Body of pancreas (tissue), 4 donors: ENCODE measurements around the gene ADIPOR2. TPM values are rescaled to one million over a fixed set of nuclear protein-coding genes. Genes with fewer than 3 reads are reported as not detected.

Experiments used
- ATAC-seq: fragments of 150-250 bp; one replicate; pipeline ENCODE4 v1.9.1; 2016
- DNase-seq, 4 donors: peaks; one replicate each; pipeline ENCODE4 v3.0.0-alpha.2; 2019
- H3K27ac ChIP-seq, 4 donors: fragments of 200-600 bp; sonication (generic); 1 replicate in 3 of 4; 2 replicates in 1 of 4; pipeline versions ENCODE4 v1.5.1 to v1.6.1; 2016 to 2019; ENCODE audit warnings: mild to moderate bottlenecking in 1 of 4, mixed read lengths in 1 of 4, moderate library complexity in 1 of 4
- H3K27me3 ChIP-seq, 2 donors: fragments of 200-600 bp; sonication (generic); one replicate each; pipeline ENCODE4 v1.6.0; 2016; ENCODE audit warnings: mild to moderate bottlenecking in 1 of 2
- H3K36me3 ChIP-seq, 2 donors: fragments of 200-600 bp; sonication (generic); replicated peaks in 1 of 2; 2 replicates each; pipeline ENCODE4 v1.5.1; 2016; ENCODE audit warnings: low read depth in 2 of 2; ENCODE audit not compliant: insufficient read depth in 1 of 2
- H3K4me1 ChIP-seq: fragments of 200-600 bp; sonication (generic); one replicate; pipeline ENCODE4 v1.6.0; 2016
- H3K4me3 ChIP-seq, 2 donors: fragments of 200-600 bp; sonication (generic); 1 replicate in 1 of 2; 2 replicates in 1 of 2; pipeline ENCODE4 v1.5.1; 2016 to 2019
- H3K9me3 ChIP-seq, 3 donors: fragments of 200-600 bp; sonication (generic); 1 replicate in 2 of 3; 2 replicates in 1 of 3; pipeline ENCODE4 v1.5.1; 2016
- POLR2A ChIP-seq, 3 donors: fragments of 450-650 bp; IDR thresholded peaks; one replicate each; pipeline ENCODE4 v1.6.1; 2016; ENCODE audit warnings: antibody characterized with exemption in 3 of 3, mild to moderate bottlenecking in 2 of 3
- WGBS, 2 donors: methylation state at CpG; one replicate each; pipeline ENCODE4 v1.1.5; 2017; 5-methylcytosine and 5-hydroxymethylcytosine counted together
- intact Hi-C: fragments of 100-400 bp; cut with DNase I; formaldehyde crosslinking; loops from one replicate; pipeline ENCODE4 v1.15.1; 2023
- total RNA-seq, 2 donors: library from RNA; depleted of rRNA; stranded (reverse); fragments of >200 nt; gene quantifications; one replicate each; pipeline ENCODE4 v1.1.0, GENCODE V29; 2016
- TF ChIP-seq, protein P1 (sequence below), 7 experiments: fragments of 450-650 bp in 4 of 7; fragments of 200-600 bp in 3 of 7; sonication (generic) in 3 of 7; IDR thresholded peaks; one replicate each; pipeline ENCODE4 v1.5.1; 2016 to 2019; ENCODE audit warnings: antibody characterized with exemption in 7 of 7

Gene ADIPOR2
- total RNA-seq, 2 donors from 2014 or later, result 16.8 to 20.5 TPM

DNA sequence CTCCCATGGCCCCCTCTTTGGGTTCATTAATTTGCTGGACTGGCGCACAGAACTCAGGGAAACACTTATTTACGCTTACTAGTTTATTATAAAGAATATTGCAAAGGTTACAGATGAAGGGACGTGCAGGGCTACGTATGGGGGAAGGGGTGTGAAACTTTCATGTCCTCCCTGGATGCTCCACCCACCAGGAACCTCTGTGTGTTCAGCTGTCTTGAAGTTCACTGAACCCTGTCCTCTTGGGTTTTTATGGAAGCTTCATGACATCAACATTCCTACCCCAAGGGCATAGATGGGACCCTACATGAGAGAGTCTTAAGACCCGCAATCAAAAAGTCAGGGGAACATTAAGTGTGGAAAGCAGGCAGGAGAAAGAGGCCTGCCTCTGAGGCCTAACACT lies 58.1 kb downstream of the ADIPOR2 start:
- intact Hi-C loops, result no loop called here
- DNase-seq (no peak), ATAC-seq (no peak)
- Histone ChIP-seq H3K27me3 (no peaks in the 10 kb centered on the region), H3K4me3 (no peak overlapping the region), H3K9me3 (no peaks in the 10 kb centered on the region), H3K36me3 (no peaks in the 10 kb centered on the region), H3K4me1 (no peaks in the 10 kb centered on the region), H3K27ac (no peak overlapping the region)
- 95 to 96% methylated on average over 5 of the region's 5 CpGs for WGBS, 2 donors
- TF ChIP-seq, protein P1, sequence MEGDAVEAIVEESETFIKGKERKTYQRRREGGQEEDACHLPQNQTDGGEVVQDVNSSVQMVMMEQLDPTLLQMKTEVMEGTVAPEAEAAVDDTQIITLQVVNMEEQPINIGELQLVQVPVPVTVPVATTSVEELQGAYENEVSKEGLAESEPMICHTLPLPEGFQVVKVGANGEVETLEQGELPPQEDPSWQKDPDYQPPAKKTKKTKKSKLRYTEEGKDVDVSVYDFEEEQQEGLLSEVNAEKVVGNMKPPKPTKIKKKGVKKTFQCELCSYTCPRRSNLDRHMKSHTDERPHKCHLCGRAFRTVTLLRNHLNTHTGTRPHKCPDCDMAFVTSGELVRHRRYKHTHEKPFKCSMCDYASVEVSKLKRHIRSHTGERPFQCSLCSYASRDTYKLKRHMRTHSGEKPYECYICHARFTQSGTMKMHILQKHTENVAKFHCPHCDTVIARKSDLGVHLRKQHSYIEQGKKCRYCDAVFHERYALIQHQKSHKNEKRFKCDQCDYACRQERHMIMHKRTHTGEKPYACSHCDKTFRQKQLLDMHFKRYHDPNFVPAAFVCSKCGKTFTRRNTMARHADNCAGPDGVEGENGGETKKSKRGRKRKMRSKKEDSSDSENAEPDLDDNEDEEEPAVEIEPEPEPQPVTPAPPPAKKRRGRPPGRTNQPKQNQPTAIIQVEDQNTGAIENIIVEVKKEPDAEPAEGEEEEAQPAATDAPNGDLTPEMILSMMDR (IDR thresholded peaks at IDR 0.05), result no peak
- TF ChIP-seq POLR2A (IDR thresholded peaks at IDR 0.05), result no peak

DNA sequence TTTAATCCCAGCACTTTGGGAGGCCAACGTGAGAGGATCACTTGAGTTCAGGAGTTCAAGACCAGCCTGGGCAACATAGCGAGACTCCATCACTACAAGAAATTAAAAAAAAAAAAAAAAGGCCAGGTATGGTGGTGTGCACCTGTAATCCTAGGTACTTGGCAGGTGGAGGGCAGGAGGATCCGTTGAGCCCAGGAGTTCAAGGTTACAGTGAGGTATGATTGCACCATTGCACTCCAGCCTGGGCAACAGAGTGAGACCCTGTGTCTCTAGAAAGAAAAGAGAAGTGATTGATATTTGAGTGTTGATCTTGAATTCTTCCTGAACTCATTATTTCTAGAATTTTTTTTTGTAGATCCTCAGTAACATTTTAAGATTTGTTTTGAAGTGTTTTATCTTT lies 59.4 kb downstream of the ADIPOR2 start:
- H3K27ac ChIP-seq, result no peak overlapping the region
- no peak for ATAC-seq
- whole genome bisulfite sequencing, 2 donors, result 75 to 80% methylated on average over 3 of the region's 3 CpGs
- no peak for TF ChIP-seq POLR2A (IDR thresholded peaks at IDR 0.05)
- TF ChIP-seq, protein P1 (IDR thresholded peaks at IDR 0.05), result no peak
- intact Hi-C loops, result no loop called here
- H3K27me3 ChIP-seq, result no peaks in the 10 kb centered on the region
- no peaks in the 10 kb centered on the region for H3K4me1 ChIP-seq
- H3K4me3 ChIP-seq, result no peak overlapping the region
- no peak for DNase-seq
- H3K36me3 ChIP-seq, result no peaks in the 10 kb centered on the region
- H3K9me3 ChIP-seq, result no peaks in the 10 kb centered on the region

DNA sequence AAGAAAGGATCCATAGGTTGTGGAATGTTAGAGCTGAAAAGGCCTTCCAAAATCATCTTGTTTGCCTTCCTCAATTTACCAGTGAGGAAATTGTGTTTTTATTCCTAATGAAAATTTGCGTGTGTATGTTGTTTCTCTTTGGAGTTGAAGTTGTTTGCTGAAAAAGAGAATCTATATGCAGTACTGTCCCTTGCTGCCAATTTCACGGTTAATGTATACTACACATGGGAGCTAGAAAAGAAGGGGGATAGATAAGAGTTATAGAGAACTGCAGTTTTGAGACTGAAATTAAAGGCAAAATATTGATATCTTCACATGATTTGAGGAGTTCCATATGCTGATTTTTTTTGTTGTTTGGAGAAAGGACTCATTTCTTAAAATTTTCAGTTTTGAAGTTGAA lies 67.5 kb downstream of the ADIPOR2 start:
- no peak for ATAC-seq
- H3K9me3 ChIP-seq, result no peaks in the 10 kb centered on the region
- no peak for DNase-seq
- no peak overlapping the region for H3K4me3 ChIP-seq
- TF ChIP-seq, protein P1 (IDR thresholded peaks at IDR 0.05), result no peak
- no peak for TF ChIP-seq POLR2A (IDR thresholded peaks at IDR 0.05)
- no peaks in the 10 kb centered on the region for H3K27me3 ChIP-seq
- 78 to 81% methylated on average over 2 of the region's 2 CpGs for WGBS, 2 donors
- intact Hi-C loops, result no loop called here
- peaks cover 14% of the 10 kb centered on the region for H3K4me1 ChIP-seq
- H3K27ac ChIP-seq, result peak overlapping the region in 1 of 4 donors; percentile 13
- H3K36me3 ChIP-seq, result peaks cover 0 to 3% of the 10 kb centered on the region in 2 donors

GRCh38 chr12:1758887-1759286 lies 68.0 kb downstream of the ADIPOR2 start:
- intact Hi-C loops, result no loop called here
- DNase-seq, result no peak
- peak overlapping the region in 1 of 4 donors; percentile 13 for H3K27ac ChIP-seq

More at GRCh38 chr12:1758887-1759286, 68.0 kb downstream of the ADIPOR2 start:
- Histone ChIP-seq H3K4me1 (peaks cover 14% of the 10 kb centered on the region), H3K9me3 (no peaks in the 10 kb centered on the region), H3K4me3 (no peak overlapping the region), H3K36me3 (peaks cover 0 to 3% of the 10 kb centered on the region in 2 donors), H3K27me3 (no peaks in the 10 kb centered on the region)
- WGBS, 2 donors, result 27 to 28% methylated on average over 4 of the region's 4 CpGs
- peak; percentile 48 for ATAC-seq
- TF ChIP-seq, protein P1 (IDR thresholded peaks at IDR 0.05), result no peak
